Suppressor macrophage treated with lipopolysaccharide for 1 hour (primary cell): ENCODE measurements around the gene SAP25.
"Not testable (repeated sequence)": the region's sequence is repeated elsewhere in the genome, so short reads cannot be mapped to it uniquely, and the experiment has no call there.

Source experiments
- DNase-seq, 3 donors: peaks; one replicate each; pipeline ENCODE4 v3.0.0-alpha.2; 2020 to 2022

SAP25 gene

DNA sequence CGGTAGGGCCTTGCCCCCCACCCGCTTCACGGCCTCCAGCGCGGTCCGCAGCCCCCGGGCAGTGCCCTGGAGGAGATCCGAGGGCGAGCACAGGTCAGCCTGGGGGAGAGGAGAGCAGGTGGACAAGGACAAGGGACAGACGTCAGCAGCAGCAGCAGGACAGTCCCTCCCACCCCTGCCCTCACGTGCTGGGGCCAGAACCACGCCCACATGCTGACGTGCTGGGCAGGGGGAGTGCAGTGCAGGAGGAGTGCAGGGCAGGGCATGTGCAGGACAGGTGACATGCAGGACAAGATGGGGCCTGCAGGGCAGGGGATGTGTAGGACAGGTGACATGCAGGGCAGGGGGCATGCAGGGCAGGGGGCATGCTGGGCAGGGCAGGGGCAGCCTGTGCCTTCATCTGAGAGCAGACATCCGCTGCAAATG, 1.5 kb upstream of the SAP25 start:
- no peak for DNase-seq

DNA sequence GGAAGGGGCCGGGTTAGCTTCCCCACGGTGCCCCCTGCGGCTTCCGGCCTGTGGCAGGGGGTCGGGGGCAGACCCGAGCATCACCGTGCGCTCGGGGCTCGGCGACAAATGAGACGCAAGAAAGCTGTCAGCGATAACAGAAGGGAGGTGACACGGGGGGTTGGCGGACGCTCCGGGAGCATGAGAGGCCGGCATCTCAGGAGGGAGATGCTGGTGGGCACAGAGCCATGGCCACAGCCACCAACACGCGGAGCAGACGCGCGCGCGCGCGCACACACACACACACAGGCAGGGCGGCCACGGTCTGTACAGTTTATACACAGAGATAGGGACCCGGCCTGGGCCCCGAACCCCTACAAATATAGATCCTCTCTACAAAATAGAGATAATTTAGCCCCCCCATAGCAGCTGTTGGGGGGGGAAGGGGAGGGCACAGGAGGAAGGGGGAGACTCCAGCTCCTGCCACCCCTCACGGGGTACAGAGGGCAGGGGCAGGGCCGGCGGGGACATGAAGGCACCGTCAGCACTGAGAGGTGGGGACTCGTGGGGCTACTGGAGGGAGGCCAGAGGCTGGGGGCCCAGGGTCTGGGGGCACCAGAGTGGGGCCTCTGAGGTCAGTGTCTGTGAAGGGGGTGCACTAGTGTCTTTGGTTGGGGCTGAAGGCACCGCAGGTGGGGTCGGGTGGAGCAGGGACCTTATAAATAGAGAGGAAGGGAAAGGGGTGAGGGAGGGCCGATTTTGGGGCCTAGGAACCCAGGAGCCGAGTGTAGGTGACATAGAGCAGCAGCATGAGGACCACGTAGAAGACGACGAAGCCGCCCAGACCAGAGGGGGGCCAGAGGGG, 884 bp upstream of the SAP25 start:
- no peak for DNase-seq

DNA sequence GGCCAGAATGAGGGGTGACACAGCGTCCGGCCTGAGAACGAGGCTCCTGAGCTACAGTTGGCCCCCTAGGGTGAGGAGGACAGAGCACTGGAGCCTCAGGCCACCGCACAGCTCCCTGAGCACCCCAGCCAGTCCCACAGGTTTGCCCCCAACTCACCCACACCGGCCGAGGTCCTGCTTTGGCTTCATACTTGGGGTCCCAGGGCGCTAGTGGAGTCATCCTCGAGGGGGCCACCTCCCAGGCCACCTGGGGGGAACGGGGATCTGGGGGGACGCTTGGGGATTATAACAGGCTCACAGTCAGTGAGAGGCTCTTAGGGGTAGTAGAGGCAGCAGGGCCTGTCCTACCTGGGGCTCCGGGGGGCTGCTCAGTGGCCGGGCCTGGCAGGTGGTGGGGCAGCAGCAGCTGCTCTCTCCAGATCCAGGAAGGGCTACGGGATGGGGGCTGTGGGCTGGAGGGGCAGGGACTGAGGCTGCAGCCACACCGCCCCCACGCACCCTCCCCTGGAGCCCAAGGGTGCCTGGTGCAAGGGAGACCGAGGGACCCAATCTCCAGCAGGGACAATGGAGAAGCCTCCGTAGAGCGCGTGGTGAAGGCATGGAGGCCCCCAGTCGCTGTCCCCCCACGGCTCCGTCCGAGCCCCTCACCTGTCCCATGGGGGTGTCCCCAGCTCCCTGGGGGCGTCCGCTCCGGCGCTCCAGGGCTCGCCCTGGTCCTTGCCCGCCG, 588 bp downstream of the SAP25 start:
- DNase-seq: no peak

DNA sequence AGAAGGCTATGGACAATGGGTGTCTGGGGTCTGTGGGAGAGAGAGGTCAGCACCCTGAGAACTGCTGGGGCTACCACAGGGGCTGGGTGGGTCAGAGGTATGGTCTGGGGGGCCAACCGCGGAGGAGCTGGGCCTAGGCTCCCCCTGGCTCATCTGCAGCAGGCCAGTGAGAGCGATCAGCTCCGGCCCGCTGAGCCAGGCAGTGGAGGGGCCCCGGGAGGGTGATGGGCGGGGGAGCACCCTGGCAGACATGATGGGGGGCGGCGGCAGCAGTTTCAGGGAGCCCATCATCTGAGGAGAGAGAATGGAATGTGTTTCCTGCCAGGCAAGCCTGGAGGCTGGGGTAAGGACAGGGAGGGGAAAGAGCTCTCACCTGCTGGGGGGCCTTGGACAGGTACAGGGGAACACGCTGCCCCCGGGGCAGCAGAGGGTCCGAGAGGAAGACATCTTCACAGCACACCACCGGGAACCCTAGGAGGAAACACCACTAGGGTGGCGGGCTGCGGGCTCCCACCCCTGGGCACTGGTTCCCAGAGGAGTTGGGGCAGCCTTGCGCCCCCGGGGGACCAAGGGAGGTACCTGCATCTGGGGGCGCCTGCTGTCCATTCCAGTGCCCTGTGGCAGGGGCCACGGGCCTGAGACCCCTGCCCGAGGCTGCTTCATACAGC, 1.3 kb downstream of the SAP25 start:
- DNase-seq: no peak

DNA sequence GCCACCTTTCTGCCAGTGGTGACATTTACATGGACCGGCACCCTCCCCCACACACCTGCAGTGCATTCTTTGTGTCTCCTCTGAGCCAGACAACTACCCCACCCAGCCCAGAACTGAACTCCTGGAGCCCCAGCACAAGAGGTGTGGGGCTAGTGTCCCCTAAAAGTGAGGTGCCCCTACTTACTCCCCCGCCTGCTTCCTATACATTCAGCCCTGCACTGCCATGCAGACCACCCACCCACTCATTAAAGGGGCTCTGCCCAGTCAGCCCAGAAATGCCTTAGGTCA, 1.9 kb downstream of the SAP25 start:
- DNase-seq: no peak

DNA sequence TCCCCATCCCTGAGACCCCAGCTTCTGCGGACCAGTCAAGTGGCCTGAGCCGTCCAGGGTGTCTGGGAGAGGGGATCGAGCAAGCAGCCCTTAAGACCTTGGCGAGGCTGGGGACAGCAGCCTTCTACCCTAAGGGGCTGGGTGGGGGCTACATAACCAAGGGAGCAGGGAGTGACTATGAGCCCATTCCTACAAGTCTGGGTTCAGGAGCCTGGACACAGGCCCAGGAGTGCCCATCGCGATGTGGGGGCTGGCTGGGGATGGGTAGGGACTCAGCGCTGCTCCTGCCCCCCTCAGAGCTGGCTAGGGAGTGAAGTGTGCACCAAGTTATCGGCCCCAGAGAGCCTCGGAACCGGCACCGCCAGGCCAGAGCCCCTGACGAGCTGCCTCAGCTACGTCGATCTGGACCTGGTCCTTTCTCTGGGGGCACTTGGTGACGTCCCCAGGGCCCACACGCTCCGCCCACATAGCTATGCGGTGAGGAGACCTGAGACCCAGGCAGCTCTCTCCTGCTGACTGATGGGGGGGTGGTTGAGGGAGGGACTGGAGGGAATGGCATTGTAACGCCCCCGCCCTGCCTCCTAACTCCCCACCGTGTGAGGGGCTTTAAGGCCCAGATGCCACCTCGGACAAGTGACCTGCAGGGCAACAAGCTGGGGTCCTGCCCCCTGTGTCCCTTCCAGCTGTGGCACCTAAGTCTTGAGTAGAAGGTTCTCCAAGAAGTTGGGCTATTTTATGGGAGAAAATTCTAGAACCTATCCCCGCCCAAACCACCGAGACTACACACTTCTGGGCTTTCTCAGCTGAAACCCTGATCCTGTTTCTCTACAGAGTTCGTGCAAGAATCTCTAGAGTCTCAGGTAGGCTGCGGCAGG, 2.5 kb downstream of the SAP25 start:
- DNase-seq: no peak

DNA sequence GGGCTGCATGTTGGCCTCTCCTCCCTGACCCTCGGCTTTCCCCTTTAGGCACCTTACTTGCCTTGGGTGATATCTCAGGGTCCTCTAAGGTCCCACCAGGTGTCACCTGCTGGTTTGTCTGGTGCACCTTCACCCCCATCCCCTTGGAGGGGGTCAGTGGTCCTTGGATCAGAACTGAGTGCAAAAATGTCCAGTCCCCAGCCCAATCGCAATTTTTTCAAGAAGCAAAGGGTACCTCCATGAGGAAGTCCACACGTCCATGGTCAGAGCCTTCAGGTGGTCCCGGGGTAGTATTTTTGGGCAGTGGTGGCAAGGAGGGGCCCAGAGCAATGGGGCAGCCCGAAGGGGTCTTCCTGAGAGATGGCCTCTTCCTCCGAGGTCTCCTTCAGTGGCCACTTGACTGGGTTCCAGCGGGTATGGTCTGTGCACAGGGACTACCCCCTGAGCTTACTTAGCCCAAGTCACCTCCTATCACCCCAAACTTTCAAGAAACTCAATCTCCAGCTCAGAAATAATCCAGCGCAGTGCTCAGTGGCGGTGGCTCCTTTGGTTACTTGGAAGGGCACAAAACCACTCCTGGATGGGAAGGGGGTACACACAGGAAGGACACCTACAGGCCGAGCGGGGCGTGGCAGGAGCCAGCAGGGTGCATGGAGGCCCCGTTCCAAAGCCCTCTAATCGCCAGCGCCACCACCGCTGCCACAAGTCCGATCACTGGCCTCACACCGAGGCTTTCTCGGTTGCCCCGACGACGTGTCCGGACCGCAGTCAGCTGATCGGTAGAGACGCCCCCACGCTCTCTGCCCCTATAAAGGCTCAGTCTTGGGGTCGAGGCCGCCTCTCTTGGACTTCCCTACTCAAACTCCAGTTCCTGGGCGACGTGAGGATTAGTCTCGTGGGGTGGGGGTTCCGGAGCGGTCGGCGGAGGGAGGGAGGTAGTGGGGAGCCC, 4.5 kb downstream of the SAP25 start:
- DNase-seq: peak; percentile 55 to 72 (median 64)

DNA sequence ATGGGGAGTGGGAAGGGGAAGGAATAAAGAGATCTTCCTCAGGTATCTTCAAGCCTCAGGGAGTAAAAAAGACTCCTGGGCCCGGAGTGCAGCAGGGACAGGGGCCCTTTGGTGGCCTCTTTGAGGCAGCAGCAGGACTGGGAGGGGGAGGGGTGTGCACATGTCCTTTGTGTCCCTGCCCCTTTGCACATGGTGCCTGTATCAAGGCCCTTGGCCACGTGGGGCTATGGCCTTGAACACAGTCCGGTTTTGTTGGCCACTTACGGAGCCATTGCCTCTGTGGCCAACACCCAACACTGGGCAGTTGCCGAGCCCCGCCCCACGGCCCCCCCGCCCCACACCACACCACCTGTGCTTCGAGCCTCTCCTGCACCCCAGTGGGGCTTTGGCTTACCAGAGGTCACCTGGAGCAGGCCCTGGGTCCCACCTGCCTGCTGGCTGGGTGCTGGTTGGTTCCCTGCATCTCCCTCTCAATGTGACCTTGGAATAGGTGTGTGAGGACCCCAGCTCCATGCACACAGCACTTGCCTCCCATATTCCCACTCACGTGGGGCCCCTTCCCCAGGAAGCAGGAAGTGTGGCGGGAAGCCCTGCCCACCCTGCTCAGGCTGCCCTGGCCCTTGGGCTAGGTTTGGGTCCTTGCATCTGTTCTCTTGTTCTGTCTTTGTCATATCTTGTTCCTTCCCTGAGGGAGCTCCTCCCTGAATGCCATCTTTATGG, 5.4 kb downstream of the SAP25 start:
- no peak for DNase-seq

DNA sequence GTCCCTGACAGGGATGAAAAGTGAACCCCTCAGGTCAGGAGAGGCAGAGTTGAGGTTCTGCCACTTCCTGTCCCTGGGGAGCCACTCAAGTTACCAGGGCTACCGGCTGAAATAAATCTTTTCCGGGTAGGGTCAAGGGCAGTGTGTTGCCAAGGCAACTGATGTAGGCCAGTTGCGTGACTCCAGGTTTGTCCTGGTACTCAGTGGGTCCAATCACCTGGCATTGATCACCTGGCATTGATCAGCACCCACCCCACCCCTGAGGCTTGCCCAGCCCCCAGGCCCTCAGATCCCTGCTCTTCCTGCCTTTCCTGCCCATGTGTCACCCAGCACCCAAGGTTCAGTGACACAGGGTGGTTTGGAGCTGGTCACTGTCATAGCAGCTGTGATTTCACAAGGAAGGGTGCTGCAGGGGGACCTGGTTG, 5.9 kb downstream of the SAP25 start:
- no peak for DNase-seq

DNA sequence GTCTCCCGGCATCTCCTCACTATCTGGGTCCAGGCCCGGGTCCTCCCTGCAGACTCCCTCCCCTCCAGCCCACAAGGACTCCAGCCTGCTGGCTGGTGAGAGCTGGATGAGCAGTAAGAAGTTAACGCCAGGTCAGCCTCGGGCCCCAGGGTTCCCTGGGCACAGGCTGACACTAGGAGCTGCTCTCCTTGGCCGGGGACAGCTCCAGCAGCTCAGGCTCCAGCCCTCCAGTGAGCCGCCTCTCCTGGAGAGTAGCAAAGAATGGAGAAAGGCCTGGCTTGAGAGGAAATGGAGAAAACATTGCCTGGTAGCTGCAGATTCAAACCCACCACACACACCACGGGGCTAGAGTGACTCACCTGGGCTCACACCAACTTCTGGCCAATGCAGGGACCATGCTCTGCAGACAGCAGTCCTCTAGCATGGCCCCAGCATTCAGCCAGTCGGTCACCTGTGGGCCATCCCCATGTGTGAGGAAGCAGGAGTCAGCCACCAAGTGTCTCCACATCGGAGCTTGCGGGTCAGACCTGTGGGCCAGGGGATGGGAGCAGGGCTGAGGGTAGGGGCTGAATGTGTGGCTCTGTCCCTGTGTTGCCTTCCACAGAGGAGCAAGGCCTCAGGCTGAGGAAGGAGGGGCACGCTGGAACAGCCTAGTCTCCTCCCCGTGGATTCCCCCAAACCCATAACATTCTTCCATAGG, 6.5 kb downstream of the SAP25 start:
- no peak for DNase-seq

DNA sequence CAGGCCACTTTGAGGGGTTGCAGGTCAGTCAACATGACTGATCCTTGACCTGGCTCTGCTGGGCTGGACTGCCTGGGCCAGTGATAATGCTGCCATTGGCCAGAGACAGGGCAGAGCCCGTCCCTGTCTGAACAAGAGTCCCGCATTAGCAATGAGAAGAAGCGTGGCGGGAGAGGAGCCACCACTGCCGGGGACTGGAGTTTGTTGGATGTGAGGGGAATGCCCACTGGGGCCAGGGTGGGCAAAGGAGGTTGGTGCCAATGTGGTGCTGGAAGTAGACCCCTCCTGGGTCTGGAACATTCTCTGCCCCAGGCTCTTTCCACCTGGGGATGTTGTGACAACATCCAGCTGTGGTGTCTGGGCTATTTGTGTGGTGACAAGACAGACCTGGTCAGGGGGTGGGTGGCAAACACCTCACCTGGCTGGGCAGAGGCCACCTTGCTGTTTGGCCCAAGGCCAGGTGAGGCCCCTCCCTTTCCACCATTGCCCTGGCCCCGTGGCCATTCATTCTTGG, 7.6 kb downstream of the SAP25 start:
- no peak for DNase-seq

DNA sequence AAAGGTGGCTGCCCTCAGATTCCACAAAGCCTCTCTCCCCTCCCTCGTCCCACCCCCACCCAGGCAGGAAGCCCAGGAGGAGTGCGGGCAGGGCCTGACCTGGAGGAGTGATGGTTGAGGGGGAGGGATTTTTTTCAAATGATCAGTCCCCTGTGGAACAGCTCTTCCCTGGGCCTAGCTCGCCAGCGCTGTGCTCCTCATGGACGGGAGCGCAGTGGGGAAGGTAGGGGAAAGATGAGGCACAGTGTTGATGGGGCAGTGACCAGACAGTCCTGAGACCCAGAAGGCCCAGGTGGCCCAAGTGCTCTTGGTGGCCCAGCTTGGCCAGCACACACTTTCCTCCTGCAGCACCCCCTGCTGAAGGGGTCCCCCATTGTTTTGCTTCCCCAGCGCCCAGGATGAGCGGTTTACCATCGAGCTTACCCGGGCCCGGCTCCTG, 8.5 kb downstream of the SAP25 start:
- no peak for DNase-seq

DNA sequence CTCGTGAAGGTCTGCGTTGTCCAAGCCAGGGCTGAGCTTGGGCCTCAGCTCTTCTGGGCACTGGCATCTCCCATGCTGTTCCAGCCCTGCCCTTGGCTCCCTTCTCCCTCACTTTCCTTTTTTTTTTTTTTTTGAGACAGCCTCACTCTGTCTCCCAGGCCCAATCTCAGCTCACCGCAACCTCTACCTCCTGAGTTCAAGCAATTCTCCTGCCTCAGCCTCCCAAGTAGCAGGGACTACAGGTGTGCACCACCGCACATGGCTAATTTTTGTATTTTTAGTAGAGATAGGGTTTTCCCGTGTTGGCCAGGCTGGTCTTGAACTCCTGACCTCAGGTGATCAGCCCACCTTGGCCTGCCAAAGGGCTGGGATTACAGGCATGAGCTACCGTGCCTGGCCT, 9.3 kb downstream of the SAP25 start:
- not testable (repeated sequence) for DNase-seq

DNA sequence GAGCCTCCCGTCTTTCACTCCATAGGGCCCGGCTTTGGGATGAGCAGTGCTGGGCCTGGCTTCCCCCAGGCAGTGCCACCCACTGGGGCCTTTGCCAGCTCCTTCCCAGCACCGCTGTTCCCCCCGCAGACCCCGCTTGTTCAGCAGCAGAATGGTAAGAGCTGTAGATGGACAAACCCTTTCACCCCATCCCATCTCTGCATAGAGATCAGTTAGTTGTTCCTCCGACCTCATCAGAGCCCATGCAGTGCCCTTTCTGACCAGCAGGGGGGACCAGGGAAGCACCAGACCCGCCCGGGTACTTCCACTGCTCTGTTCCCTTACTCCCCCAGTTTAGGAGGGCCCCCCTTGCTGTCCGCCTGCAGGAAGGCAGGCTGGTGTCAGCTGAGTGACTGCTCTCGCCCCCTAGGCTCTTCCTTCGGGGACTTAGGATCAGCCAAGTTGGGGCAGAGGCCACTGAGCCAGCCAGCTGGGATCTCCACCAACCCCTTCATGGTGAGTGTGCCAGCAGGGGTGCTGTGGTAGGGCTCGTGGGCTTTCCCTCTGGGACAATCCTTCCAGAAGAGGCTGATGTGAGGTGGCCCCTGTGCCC, 9.8 kb downstream of the SAP25 start:
- DNase-seq: peak; percentile 80 to 91 (median 83)

DNA sequence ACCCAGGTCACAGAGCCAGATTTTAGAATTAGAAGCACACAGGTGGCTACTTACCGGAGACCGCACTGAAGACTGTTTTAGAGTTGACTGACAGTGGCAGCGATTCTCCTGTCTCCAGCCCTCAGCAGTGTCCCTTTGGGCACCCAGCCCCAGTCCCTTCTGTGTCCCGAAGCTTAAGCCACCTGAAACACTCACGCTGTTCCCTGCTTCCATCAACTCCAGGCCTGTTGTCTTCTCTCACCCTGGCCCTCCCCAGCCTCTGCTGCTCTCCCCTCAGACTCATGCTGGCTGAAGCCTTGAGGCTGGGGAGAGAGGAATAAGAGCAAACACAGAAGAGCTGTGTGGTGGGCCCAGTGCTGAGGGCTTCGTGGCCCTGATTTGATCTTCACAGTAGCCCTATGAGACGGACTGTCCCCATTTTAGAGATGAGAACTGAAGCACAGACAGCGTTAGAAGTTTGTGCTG, 10.6 kb downstream of the SAP25 start:
- DNase-seq: no peak

DNA sequence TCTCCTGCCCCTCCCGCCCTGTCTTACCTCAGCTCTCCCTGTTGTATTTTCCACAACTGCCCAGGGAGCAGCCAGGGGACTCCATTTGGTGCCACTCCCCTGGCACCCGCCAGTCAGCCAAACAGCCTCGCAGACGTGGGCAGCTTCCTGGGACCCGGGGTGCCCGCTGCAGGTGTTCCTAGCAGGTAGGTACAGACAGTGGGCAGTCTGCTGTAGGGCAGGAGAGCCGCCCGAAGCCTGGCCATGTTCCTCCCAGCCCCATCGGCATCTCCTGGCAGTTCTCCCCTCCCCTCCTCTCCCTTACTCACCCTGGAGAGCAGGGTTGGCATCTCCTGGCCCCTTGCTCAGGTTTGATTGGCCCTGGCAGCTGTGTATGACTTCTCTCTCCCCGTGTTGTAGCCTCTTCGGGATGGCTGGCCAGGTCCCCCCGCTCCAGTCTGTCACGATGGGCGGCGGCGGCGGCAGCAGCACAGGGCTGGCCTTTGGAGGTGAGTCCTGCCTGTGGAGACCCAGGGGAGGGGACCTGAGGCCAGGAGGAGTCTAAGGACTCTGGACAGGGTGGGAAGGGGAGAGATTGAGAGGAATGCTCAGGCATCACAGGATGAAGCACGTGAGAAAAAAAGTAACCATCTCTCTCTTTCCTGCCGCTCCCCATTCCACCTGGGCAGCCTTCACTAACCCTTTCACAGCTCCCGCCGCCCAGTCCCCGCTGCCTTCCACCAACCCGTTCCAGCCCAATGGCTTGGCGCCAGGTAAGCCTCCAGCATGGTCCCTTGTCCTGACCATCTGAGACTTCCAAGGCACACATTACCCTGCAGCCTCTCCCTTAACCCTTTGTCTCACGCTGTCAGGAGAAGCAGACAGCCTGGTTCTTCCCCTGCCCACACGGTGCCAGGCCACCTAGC, 11.3 kb downstream of the SAP25 start:
- DNase-seq: no peak

DNA sequence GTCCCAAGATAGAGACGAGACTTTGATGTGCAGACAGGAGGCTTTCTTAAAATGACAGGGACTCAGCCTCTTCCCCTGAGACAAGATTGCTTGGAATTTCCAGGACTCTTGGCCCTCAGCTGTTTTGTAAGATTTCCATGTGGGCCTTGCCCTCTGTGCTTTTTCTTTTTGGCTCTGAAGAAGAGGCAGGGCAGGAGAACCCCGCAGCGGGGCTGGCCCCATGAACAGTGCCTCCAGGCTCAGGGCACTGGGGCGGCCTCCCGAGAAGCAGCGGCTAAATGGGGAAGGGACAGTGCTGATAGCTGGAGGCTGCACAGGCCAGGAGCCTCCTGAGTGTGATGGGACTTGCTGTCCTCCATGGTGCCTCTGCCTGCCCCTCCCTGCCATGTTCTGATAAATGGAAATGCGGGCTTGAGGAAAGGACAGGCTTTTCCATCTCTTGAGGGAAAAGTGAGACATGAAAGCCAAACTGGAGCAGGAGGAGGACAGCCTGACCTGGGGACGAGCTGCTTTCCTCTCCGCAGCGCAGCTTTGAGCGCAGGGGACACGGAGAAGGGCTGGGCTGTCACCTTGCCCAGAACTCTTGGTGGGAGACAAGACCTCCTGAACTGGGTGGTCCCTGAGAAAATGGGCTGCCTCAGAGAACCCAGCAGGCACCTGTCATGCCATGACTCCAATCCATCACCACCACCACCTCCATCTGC, 12.1 kb downstream of the SAP25 start:
- no peak for DNase-seq

DNA sequence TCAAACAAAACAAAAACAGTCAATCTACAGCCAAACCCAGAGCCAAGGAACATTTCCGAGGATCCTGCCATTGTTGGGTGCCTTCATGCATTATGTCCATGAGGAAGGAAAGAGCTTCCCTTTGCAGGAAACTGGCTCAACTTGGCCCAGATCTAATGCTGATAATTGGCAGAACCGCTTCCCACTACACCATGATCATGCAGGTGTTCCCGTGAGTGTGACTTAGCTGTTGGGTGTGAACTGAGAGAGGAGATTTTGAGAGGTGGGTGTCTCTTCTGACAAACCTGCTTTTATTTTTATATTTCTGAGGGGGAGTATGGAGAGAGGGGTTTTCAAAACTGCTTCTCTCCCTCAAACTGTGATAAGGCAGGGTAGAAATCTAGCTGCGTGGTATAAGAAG, 14.6 kb downstream of the SAP25 start:
- DNase-seq: no peak
